Gastroesophageal sphincter (tissue), 4 donors: ENCODE data around the gene CSRP1. TPM values are rescaled to one million over a fixed set of nuclear protein-coding genes. Genes with fewer than 3 reads are reported as not detected.
"Not testable (repeated sequence)": the region's sequence is repeated elsewhere in the genome, so short reads cannot be mapped to it uniquely, and the experiment has no call there.

Experiments
- ATAC-seq: fragments of 150-250 bp; one replicate; pipeline ENCODE4 v1.9.1; 2016; ENCODE audit warnings: mild to moderate bottlenecking, moderate library complexity
- H3K27ac ChIP-seq, 4 donors: fragments of 200-600 bp; sonication (generic) in 3 of 4; 1 replicate in 3 of 4; 2 replicates in 1 of 4; pipeline ENCODE4 v1.5.1; 2016 to 2019
- H3K27me3 ChIP-seq: fragments of 200-600 bp; sonication (generic); one replicate; pipeline ENCODE4 v1.5.1; 2019
- H3K36me3 ChIP-seq, 2 donors: fragments of 200-600 bp; sonication (generic); one replicate each; pipeline ENCODE4 v1.5.1; 2019; ENCODE audit warnings: control low read depth in 1 of 2
- H3K4me1 ChIP-seq, 3 donors: fragments of 200-600 bp; sonication (generic); 1 replicate in 2 of 3; 2 replicates in 1 of 3; pipeline ENCODE4 v1.5.1; 2016 to 2019; ENCODE audit warnings: control low read depth in 2 of 3
- H3K4me3 ChIP-seq, 2 donors: fragments of 200-600 bp; sonication (generic); one replicate each; pipeline ENCODE4 v1.5.1; 2019; ENCODE audit warnings: mild to moderate bottlenecking in 1 of 2, moderate library complexity in 1 of 2
- H3K9me3 ChIP-seq, 3 donors: fragments of 200-600 bp; sonication (generic); one replicate each; pipeline ENCODE4 v1.5.1; 2017 to 2019; ENCODE audit warnings: control low read depth in 2 of 3
- EP300 ChIP-seq: sonication (generic); formaldehyde crosslinking; IDR thresholded peaks from one replicate; pipeline ENCODE4 v1.6.1; 2017; ENCODE audit warnings: antibody characterized with exemption, mild to moderate bottlenecking
- POLR2A ChIP-seq, 2 donors: fragments of 450-650 bp; IDR thresholded peaks; one replicate each; pipeline ENCODE4 v1.6.1; 2017; ENCODE audit warnings: antibody characterized with exemption in 2 of 2, mild to moderate bottlenecking in 2 of 2, moderate library complexity in 1 of 2
- POLR2AphosphoS5 ChIP-seq: sonication (generic); formaldehyde crosslinking; IDR thresholded peaks from one replicate; pipeline ENCODE4 v1.6.1; 2017; ENCODE audit warnings: antibody characterized with exemption
- WGBS, 2 donors: methylation state at CpG; one replicate each; pipeline ENCODE4 v1.1.5; 2018; ENCODE audit warnings: low coverage in 1 of 2; 5-methylcytosine and 5-hydroxymethylcytosine counted together
- total RNA-seq, 4 donors: library from RNA; depleted of rRNA; stranded (reverse); fragments of >200 nt; gene quantifications; one replicate each; pipeline ENCODE4 v1.1.0, GENCODE V29; 2016
- TF ChIP-seq, protein P1 (sequence below), 4 experiments: fragments of 200-600 bp in 2 of 4; fragments of 450-650 bp in 2 of 4; sonication (generic) in 1 of 4; IDR thresholded peaks; one replicate each; pipeline ENCODE4 v1.5.1; 2017 to 2019; ENCODE audit warnings: antibody characterized with exemption in 4 of 4, mild to moderate bottlenecking in 2 of 4, moderate library complexity in 2 of 4

The CSRP1 gene
- total RNA-seq, 4 donors from 2014 or later: 4,484 to 9,179 (median 5,319) TPM

DNA sequence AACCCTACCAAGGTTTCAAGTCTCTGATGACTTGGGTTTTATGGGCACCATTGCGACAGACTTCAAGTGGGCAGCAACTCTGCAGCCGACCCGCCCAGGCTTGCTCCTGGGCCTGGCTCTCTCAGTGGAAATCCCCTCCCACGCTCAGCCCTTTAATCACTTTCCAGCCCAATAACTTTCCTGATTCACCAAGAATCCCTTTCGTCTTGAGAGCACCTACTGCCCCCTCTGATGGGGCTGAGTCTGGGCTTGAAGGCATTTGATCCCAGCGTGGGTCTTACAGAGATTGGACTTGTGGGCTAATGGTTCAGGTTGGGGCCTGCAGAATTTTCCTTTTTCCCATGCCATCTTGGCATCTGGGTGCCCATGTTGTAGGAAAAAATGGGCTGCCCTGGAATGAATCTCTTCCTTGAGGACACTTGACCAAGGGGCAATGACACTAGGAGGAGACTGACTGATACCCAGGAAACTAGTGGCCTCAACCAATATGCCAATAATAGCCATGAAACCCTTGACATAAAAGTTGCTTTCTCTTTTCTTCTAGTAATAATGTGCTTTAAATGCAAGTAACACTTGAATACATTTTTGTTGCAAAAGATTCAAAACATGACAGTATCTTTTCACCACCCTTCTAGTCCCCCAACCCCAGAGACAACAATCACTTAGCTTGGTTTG, 30.1 kb downstream of the CSRP1 start:
- WGBS, 2 donors: 64 to 80% methylated on average over 1 to 4 of the region's 6 CpGs
- Histone ChIP-seq H3K4me1 (peaks cover 0 to 28% (median 18%) of the 10 kb centered on the region in 3 donors), H3K4me3 (no peak overlapping the region), H3K36me3 (no peaks in the 10 kb centered on the region), H3K9me3 (no peaks in the 10 kb centered on the region), H3K27ac (no peak overlapping the region), H3K27me3 (no peaks in the 10 kb centered on the region)
- no peak for ATAC-seq
- TF ChIP-seq, protein P1, sequence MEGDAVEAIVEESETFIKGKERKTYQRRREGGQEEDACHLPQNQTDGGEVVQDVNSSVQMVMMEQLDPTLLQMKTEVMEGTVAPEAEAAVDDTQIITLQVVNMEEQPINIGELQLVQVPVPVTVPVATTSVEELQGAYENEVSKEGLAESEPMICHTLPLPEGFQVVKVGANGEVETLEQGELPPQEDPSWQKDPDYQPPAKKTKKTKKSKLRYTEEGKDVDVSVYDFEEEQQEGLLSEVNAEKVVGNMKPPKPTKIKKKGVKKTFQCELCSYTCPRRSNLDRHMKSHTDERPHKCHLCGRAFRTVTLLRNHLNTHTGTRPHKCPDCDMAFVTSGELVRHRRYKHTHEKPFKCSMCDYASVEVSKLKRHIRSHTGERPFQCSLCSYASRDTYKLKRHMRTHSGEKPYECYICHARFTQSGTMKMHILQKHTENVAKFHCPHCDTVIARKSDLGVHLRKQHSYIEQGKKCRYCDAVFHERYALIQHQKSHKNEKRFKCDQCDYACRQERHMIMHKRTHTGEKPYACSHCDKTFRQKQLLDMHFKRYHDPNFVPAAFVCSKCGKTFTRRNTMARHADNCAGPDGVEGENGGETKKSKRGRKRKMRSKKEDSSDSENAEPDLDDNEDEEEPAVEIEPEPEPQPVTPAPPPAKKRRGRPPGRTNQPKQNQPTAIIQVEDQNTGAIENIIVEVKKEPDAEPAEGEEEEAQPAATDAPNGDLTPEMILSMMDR (IDR thresholded peaks at IDR 0.05): no peak
- TF ChIP-seq POLR2AphosphoS5 (no peak), EP300 (no peak), POLR2A (IDR thresholded peaks at IDR 0.05) (no peak)

DNA sequence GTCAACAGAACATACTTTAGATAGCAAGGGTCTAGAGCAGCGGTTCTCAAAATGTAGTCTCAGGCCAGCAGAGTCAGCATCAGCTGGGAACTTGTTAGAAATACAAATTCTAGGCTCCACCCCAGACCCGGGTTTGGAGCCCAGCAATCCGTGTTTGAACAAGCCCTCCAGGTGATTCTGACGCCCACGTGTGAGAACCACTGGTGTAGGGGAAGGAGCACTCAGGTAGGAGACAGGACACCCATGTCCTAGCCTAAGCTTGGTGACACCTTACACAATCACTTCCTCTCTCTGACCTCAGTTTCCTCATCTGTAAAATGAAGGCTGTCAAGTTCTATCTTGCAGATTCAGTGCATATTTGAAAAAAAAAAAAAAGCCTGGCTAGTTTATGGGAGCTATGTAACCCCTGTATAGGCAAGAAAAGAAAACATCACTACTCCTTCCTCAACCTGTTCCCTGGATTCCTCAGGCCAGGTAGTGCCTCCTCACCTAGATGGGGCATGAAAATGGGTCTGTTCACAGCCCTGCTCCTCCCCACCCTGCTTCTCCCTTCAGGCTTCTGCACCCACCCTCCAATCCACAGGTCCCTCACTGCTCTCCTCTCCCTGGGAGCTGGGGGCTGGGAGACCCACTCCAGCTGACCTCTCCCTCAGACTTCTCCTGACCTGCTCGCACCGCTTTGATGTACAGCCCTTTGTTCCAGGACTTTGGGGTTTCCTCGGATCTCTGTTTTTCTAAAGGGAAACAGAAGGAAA, 30.8 kb downstream of the CSRP1 start:
- Histone ChIP-seq H3K4me1 (peaks cover 0 to 21% (median 11%) of the 10 kb centered on the region in 3 donors), H3K27me3 (no peaks in the 10 kb centered on the region), H3K9me3 (no peaks in the 10 kb centered on the region), H3K4me3 (no peak overlapping the region), H3K27ac (no peak overlapping the region), H3K36me3 (no peaks in the 10 kb centered on the region)
- WGBS, 2 donors: 78 to 80% methylated on average over 5 to 7 of the region's 8 CpGs
- ATAC-seq: no peak
- TF ChIP-seq POLR2A (IDR thresholded peaks at IDR 0.05) (no peak), POLR2AphosphoS5 (no peak), EP300 (no peak)
- TF ChIP-seq, protein P1 (IDR thresholded peaks at IDR 0.05): no peak

DNA sequence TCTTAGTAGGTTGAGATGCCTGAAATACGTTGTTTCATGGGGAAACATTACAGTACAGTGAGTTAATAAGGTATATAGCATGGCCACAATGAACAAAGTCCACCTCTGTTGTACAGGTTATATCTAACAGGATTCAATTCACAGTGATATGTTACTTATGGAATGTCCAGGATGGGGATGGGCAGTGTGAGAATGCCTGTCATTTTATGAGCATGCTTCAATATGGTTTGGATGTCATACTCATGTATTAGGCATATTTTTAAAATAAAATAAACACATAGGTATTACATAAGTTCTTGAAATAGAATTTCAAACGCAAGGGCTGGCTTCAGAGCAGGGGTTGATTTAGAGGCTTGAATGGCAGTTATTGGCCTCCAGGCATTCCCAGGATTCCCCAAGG, 31.8 kb downstream of the CSRP1 start:
- Histone ChIP-seq H3K4me1 (peaks cover 0 to 12% (median 1%) of the 10 kb centered on the region in 3 donors), H3K36me3 (no peaks in the 10 kb centered on the region), H3K27ac (no peak overlapping the region), H3K27me3 (no peaks in the 10 kb centered on the region), H3K9me3 (no peaks in the 10 kb centered on the region), H3K4me3 (no peak overlapping the region)
- TF ChIP-seq POLR2A (IDR thresholded peaks at IDR 0.05) (no peak), POLR2AphosphoS5 (no peak), EP300 (no peak)
- TF ChIP-seq, protein P1 (IDR thresholded peaks at IDR 0.05): no peak
- no peak for ATAC-seq
- 57 to 90% methylated on average over 1 to 2 of the region's 2 CpGs for WGBS, 2 donors

DNA sequence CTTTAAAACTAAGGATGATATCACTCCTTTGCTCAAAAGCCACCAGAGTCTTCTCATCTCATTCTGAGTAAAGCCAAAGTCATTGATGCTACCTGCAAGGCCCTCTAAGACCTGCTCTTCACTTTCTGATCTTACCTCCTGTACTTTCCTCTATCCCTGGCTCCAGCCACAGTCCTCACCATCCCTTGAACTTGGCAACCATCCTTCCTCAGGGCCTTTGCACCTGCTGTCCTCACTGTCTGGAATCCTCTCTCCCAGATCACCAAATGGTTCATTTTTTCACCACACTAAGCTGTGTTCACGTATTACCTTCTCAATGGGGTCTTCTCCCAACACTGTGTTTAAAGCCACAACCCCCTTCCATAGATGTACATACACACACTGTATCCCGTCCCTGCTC, 33.6 kb downstream of the CSRP1 start:
- H3K4me1 ChIP-seq: peaks cover 0 to 18% (median 5%) of the 10 kb centered on the region in 3 donors
- no peaks in the 10 kb centered on the region for H3K36me3 ChIP-seq
- no peak overlapping the region for H3K27ac ChIP-seq
- ATAC-seq: no peak
- 82 to 100% methylated on average over 2 of the region's 2 CpGs for WGBS, 2 donors
- no peaks in the 10 kb centered on the region for H3K9me3 ChIP-seq
- no peaks in the 10 kb centered on the region for H3K27me3 ChIP-seq
- TF ChIP-seq POLR2A (IDR thresholded peaks at IDR 0.05) (no peak), POLR2AphosphoS5 (no peak), EP300 (no peak)
- TF ChIP-seq, protein P1 (IDR thresholded peaks at IDR 0.05): no peak
- H3K4me3 ChIP-seq: no peak overlapping the region

DNA sequence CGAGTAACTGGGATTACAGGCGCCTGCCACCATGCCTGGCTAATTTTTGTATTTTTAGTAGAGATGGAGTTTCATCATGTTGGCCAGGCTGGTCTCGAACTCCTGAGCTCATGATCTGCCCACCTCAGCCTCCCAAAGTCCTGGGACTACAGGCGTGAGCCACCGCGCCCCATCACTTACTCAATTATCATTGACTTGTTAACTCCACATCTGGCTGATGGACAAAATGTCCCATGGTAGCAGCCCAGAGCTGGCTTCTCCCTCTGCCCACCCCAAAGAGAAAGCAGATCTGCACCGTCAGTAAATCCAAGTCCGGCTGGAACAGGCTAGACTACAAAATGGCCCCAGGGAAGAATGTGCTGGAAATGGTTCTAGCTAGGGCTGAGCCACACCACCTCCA, 34.6 kb downstream of the CSRP1 start:
- H3K27ac ChIP-seq, H3K27me3 ChIP-seq, H3K4me3 ChIP-seq, ATAC-seq, H3K9me3 ChIP-seq, H3K36me3 ChIP-seq: not testable (repeated sequence)
- peaks cover 0 to 27% (median 5%) of the 10 kb centered on the region in 3 donors for H3K4me1 ChIP-seq
- 93 to 100% methylated on average over 1 to 2 of the region's 8 CpGs for WGBS, 2 donors
